Activated naive CD4-positive, alpha-beta T cell treated with anti-CD3 and anti-CD28 coated beads, Interleukin-2, amount 50 U/mL, for 24 hours (primary cell): ENCODE measurements around the gene PPP4R2.

Source experiments
- H3K27ac Mint-ChIP-seq: one replicate; pipeline ENCODE4 v1.8.0; 2021; ENCODE audit warnings: mild to moderate bottlenecking, mixed read lengths
- H3K27me3 Mint-ChIP-seq: one replicate; pipeline ENCODE4 v1.8.0; 2021; ENCODE audit warnings: mixed read lengths
- H3K36me3 Mint-ChIP-seq: one replicate; pipeline ENCODE4 v1.8.0; 2021; ENCODE audit warnings: mixed read lengths
- H3K4me1 Mint-ChIP-seq: one replicate; pipeline ENCODE4 v1.8.0; 2021; ENCODE audit warnings: mixed read lengths
- H3K4me3 Mint-ChIP-seq: one replicate; pipeline ENCODE4 v1.8.0; 2021; ENCODE audit warnings: mild to moderate bottlenecking, mixed read lengths
- H3K9me3 Mint-ChIP-seq: one replicate; pipeline ENCODE4 v1.8.0; 2021; ENCODE audit warnings: mixed read lengths

Gene PPP4R2

GRCh38 chr3:73098026-73098425 lies 101.4 kb downstream of the PPP4R2 start:
- H3K4me1 Mint-ChIP-seq: peaks cover 7% of the 10 kb centered on the region
- no peaks in the 10 kb centered on the region for H3K9me3 Mint-ChIP-seq
- H3K27me3 Mint-ChIP-seq: no peaks in the 10 kb centered on the region
- H3K36me3 Mint-ChIP-seq: no peaks in the 10 kb centered on the region
- no peak overlapping the region for H3K4me3 Mint-ChIP-seq
- no peak overlapping the region for H3K27ac Mint-ChIP-seq

GRCh38 chr3:73098873-73099272 lies 102.3 kb downstream of the PPP4R2 start:
- Mint-ChIP-seq H3K36me3 (no peaks in the 10 kb centered on the region), H3K4me1 (peaks cover 7% of the 10 kb centered on the region), H3K4me3 (no peak overlapping the region), H3K27ac (no peak overlapping the region), H3K27me3 (no peaks in the 10 kb centered on the region), H3K9me3 (no peaks in the 10 kb centered on the region)

- Mint-ChIP-seq H3K27me3 (no peaks in the 10 kb centered on the region), H3K4me3 (no peak overlapping the region), H3K27ac (no peak overlapping the region), H3K9me3 (no peaks in the 10 kb centered on the region), H3K36me3 (no peaks in the 10 kb centered on the region), H3K4me1 (no peaks in the 10 kb centered on the region)
Observed at GRCh38 chr3:73100741-73101559, 104.3 kb downstream of the PPP4R2 start.

GRCh38 chr3:73101881-73102280 lies 105.3 kb downstream of the PPP4R2 start:
- H3K27me3 Mint-ChIP-seq: no peaks in the 10 kb centered on the region
- H3K4me1 Mint-ChIP-seq: no peaks in the 10 kb centered on the region
- no peak overlapping the region for H3K27ac Mint-ChIP-seq
- H3K36me3 Mint-ChIP-seq: no peaks in the 10 kb centered on the region
- H3K4me3 Mint-ChIP-seq: no peak overlapping the region
- no peaks in the 10 kb centered on the region for H3K9me3 Mint-ChIP-seq

GRCh38 chr3:73107215-73107614 lies 110.6 kb downstream of the PPP4R2 start:
- H3K4me1 Mint-ChIP-seq: no peaks in the 10 kb centered on the region
- H3K4me3 Mint-ChIP-seq: no peak overlapping the region
- H3K27me3 Mint-ChIP-seq: peaks cover 12% of the 10 kb centered on the region
- no peak overlapping the region for H3K27ac Mint-ChIP-seq
- no peaks in the 10 kb centered on the region for H3K36me3 Mint-ChIP-seq
- H3K9me3 Mint-ChIP-seq: no peaks in the 10 kb centered on the region

- peaks cover 12% of the 10 kb centered on the region for H3K27me3 Mint-ChIP-seq
- H3K4me3 Mint-ChIP-seq: no peak overlapping the region
- no peaks in the 10 kb centered on the region for H3K9me3 Mint-ChIP-seq
- H3K36me3 Mint-ChIP-seq: no peaks in the 10 kb centered on the region
- H3K4me1 Mint-ChIP-seq: no peaks in the 10 kb centered on the region
- no peak overlapping the region for H3K27ac Mint-ChIP-seq
Observed at GRCh38 chr3:73107676-73108187, 111.1 kb downstream of the PPP4R2 start.

GRCh38 chr3:73108750-73109149 lies 112.1 kb downstream of the PPP4R2 start:
- no peak overlapping the region for H3K4me3 Mint-ChIP-seq
- H3K36me3 Mint-ChIP-seq: no peaks in the 10 kb centered on the region
- no peaks in the 10 kb centered on the region for H3K9me3 Mint-ChIP-seq
- peaks cover 15% of the 10 kb centered on the region for H3K27me3 Mint-ChIP-seq
- no peaks in the 10 kb centered on the region for H3K4me1 Mint-ChIP-seq
- no peak overlapping the region for H3K27ac Mint-ChIP-seq

- Mint-ChIP-seq H3K4me3 (no peak overlapping the region), H3K36me3 (no peaks in the 10 kb centered on the region), H3K4me1 (no peaks in the 10 kb centered on the region), H3K27me3 (peaks cover 17% of the 10 kb centered on the region), H3K9me3 (no peaks in the 10 kb centered on the region), H3K27ac (no peak overlapping the region)
Observed at GRCh38 chr3:73110530-73110929, 113.9 kb downstream of the PPP4R2 start.

- Mint-ChIP-seq H3K27ac (no peak overlapping the region), H3K9me3 (no peaks in the 10 kb centered on the region), H3K36me3 (no peaks in the 10 kb centered on the region), H3K27me3 (peaks cover 17% of the 10 kb centered on the region), H3K4me1 (no peaks in the 10 kb centered on the region), H3K4me3 (no peak overlapping the region)
Observed at GRCh38 chr3:73114711-73115110, 118.1 kb downstream of the PPP4R2 start.

- Mint-ChIP-seq H3K27ac (no peak overlapping the region), H3K36me3 (no peaks in the 10 kb centered on the region), H3K9me3 (no peaks in the 10 kb centered on the region), H3K4me3 (no peak overlapping the region), H3K27me3 (peaks cover 14% of the 10 kb centered on the region), H3K4me1 (no peaks in the 10 kb centered on the region)
Observed at GRCh38 chr3:73115806-73116205, 119.2 kb downstream of the PPP4R2 start.
